Endothelial cell of umbilical vein (primary cell): ENCODE data around the gene RNF126. TPM values are rescaled to one million over a fixed set of nuclear protein-coding genes. Genes with fewer than 3 reads are reported as not detected.

ENCODE experiments used
- BruUV-seq: library from RNA; stranded (reverse); fragments of 400-500 nt; replicated peaks from 2 replicates; lab custom pipeline; 2021; lab: Mats Ljungman, UMichigan
- CTCF ChIA-PET: fragments of 300-600, 350-600 bp; sonication (Branson Sonifier 250); formaldehyde crosslinking; loops from one replicate; lab custom pipeline; 2021; ENCODE audit warnings: antibody characterized with exemption, inconsistent platforms; lab: Charles Lee
- POLR2A ChIA-PET: fragments of 300-600, 350-600 bp; sonication (Branson Sonifier 250); formaldehyde crosslinking; loops from one replicate; lab custom pipeline; 2021; ENCODE audit warnings: antibody characterized with exemption, inconsistent platforms; lab: Charles Lee
- DNase-seq: peaks from one replicate; pipeline ENCODE4 v3.0.0-alpha.2; 2011; ENCODE audit warnings: low read depth, low spot score
- FAIRE-seq: peaks from 2 replicates; lab custom pipeline; 2011; peaks lifted over from hg19 to GRCh38; lab: Jason Lieb, UNC
- H2AFZ ChIP-seq: 2 replicates; pipeline ENCODE4 v1.6.0; 2012; ENCODE audit warnings: low read depth, low read length, control low read depth, inconsistent platforms
- H3K27ac ChIP-seq: 2 replicates; pipeline ENCODE4 v1.5.1; 2011; ENCODE audit warnings: low read depth, mild to moderate bottlenecking, control low read depth, low read length, moderate library complexity; ENCODE audit not compliant: insufficient read depth
- H3K27me3 ChIP-seq, 2 experiments: 2 replicates each; pipeline versions ENCODE4 v1.6.0 to v1.6.1; 2011; ENCODE audit warnings: low read length in 2 of 2, mixed read lengths in 1 of 2; ENCODE audit not compliant: control insufficient read depth in 2 of 2, insufficient read depth in 2 of 2
- H3K36me3 ChIP-seq, 2 experiments: 2 replicates in 1 of 2; 3 replicates in 1 of 2; pipeline ENCODE4 v1.5.1; 2011; ENCODE audit warnings: low read length in 2 of 2, mild to moderate bottlenecking in 1 of 2, moderate library complexity in 1 of 2; ENCODE audit not compliant: control insufficient read depth in 2 of 2, insufficient read depth in 2 of 2; ENCODE audit errors: extremely low read depth in 1 of 2
- H3K4me1 ChIP-seq: 3 replicates; pipeline ENCODE4 v1.5.1; 2011; ENCODE audit warnings: mild to moderate bottlenecking, low read length; ENCODE audit not compliant: control insufficient read depth, insufficient read depth; ENCODE audit errors: extremely low read depth
- H3K4me2 ChIP-seq: 2 replicates; pipeline ENCODE4 v1.6.1; 2011; ENCODE audit warnings: low read length, control low read depth, mixed read lengths; ENCODE audit not compliant: insufficient read depth
- H3K4me3 ChIP-seq, 3 experiments: fragments of 200-600 bp in 1 of 3; sonication (generic), shearing (Covaris generic) in 1 of 3; replicated peaks in 1 of 3; 2 replicates each; pipeline ENCODE4 v1.5.1; 2011 to 2016; ENCODE audit warnings: control low read depth in 3 of 3, low read length in 3 of 3, mild to moderate bottlenecking in 2 of 3, inconsistent platforms in 1 of 3, low read depth in 1 of 3, moderate library complexity in 1 of 3; ENCODE audit not compliant: insufficient read depth in 1 of 3
- H3K79me2 ChIP-seq: 2 replicates; pipeline ENCODE4 v1.6.0; 2012; ENCODE audit warnings: low read length, inconsistent platforms; ENCODE audit not compliant: control insufficient read depth, insufficient read depth
- H3K9ac ChIP-seq: replicated peaks from 2 replicates; pipeline ENCODE3; 2011; ENCODE audit warnings: low read length, control low read depth; ENCODE audit not compliant: insufficient read depth; ENCODE audit errors: extremely low read depth
- H3K9me1 ChIP-seq: replicated peaks from 3 replicates; pipeline ENCODE4 v1.6.0; 2011; ENCODE audit warnings: mild to moderate bottlenecking, low read length; ENCODE audit not compliant: control insufficient read depth, insufficient read depth; ENCODE audit errors: extremely low read depth
- H3K9me3 ChIP-seq: replicated peaks from 2 replicates; pipeline ENCODE4 v1.5.1; 2012; ENCODE audit warnings: low read length, inconsistent platforms; ENCODE audit not compliant: control insufficient read depth, insufficient read depth
- H4K20me1 ChIP-seq: replicated peaks from 2 replicates; pipeline ENCODE3; 2011; ENCODE audit warnings: mild to moderate bottlenecking, low read length; ENCODE audit not compliant: control insufficient read depth, insufficient read depth; ENCODE audit errors: extremely low read depth
- EZH2 ChIP-seq: IDR thresholded peaks from 2 replicates; pipeline ENCODE4 v1.6.1; 2012; ENCODE audit warnings: borderline replicate concordance, low read depth, mild to moderate bottlenecking, moderate library complexity, low read length, inconsistent platforms; ENCODE audit not compliant: severe bottlenecking
- FOS ChIP-seq: IDR thresholded peaks from 2 replicates; pipeline ENCODE4 v1.6.1; 2011; ENCODE audit warnings: mild to moderate bottlenecking, low read length, moderate library complexity, borderline replicate concordance; ENCODE audit not compliant: insufficient read depth
- GATA2 ChIP-seq: IDR thresholded peaks from 2 replicates; pipeline ENCODE4 v1.7.0; 2011; ENCODE audit warnings: low read depth, mild to moderate bottlenecking, moderate library complexity, mixed read lengths, low read length; ENCODE audit not compliant: insufficient read length, insufficient read depth
- JUN ChIP-seq: IDR thresholded peaks from 2 replicates; pipeline ENCODE4 v1.6.1; 2011; ENCODE audit warnings: borderline replicate concordance, low read depth; ENCODE audit not compliant: insufficient read length, insufficient read depth
- MYC ChIP-seq: IDR thresholded peaks from one replicate; pipeline ENCODE4 v1.6.1; 2011; ENCODE audit warnings: mild to moderate bottlenecking, low read depth, low read length
- POLR2A ChIP-seq: IDR thresholded peaks from 2 replicates; pipeline ENCODE4 v1.6.1; 2012; ENCODE audit warnings: low read depth, mild to moderate bottlenecking, control low read depth, low read length
- POLR2AphosphoS5 ChIP-seq: IDR thresholded peaks from 2 replicates; pipeline ENCODE4 v1.6.1; 2012; ENCODE audit warnings: low read depth, mild to moderate bottlenecking, control low read depth, low read length, moderate library complexity; ENCODE audit not compliant: insufficient read depth
- dilution Hi-C: fragments of 300-500 bp; cut with MboI; formaldehyde crosslinking; loops from one replicate; pipeline ENCODE4 v1.15.0; 2019; ENCODE audit warnings: low sequenced_read_pairs; ENCODE audit not compliant: extremely low pct_ligation_motif_present
- intact Hi-C: fragments of 100-400 bp; cut with micrococcal nuclease; formaldehyde crosslinking; loops from one replicate; pipeline ENCODE4 v1.10.0; 2022
- polyA plus RNA-seq, 4 experiments: library from polyadenylated mRNA; depleted of rRNA in 3 of 4; stranded (reverse) in 3 of 4; unstranded in 1 of 4; fragments of >200 nt; gene quantifications; 2 replicates each; pipeline versions ENCODE4 v1.2.1 to v1.2.3, GENCODE V29; 2011 to 2012; ENCODE audit warnings: missing spikeins in 1 of 4
- total RNA-seq: library from RNA; stranded (reverse); gene quantifications from 2 replicates; pipeline ENCODE4 v1.2.3, GENCODE V29; 2021
- TF ChIP-seq, protein P1 (sequence below), 2 donors: IDR thresholded peaks; 1 replicate in 1 of 2; 2 replicates in 1 of 2; pipeline ENCODE4 v1.5.1; 2011; ENCODE audit warnings: low read length in 2 of 2, mild to moderate bottlenecking in 2 of 2, moderate library complexity in 2 of 2, control low read depth in 1 of 2, inconsistent platforms in 1 of 2, low read depth in 1 of 2; ENCODE audit not compliant: insufficient read depth in 1 of 2; ENCODE audit errors: extremely low read depth in 1 of 2
- TF ChIP-seq, protein P2 (sequence below): IDR thresholded peaks from 2 replicates; pipeline ENCODE4 v1.6.1; 2011; ENCODE audit not compliant: insufficient read depth, insufficient read length

RNF126 gene
- total and polyA plus RNA-seq, 2 donors (not counting 3 experiments of a cell fraction or from before 2014, with no cell fraction given), result 19.2 to 61.3 TPM

DNA sequence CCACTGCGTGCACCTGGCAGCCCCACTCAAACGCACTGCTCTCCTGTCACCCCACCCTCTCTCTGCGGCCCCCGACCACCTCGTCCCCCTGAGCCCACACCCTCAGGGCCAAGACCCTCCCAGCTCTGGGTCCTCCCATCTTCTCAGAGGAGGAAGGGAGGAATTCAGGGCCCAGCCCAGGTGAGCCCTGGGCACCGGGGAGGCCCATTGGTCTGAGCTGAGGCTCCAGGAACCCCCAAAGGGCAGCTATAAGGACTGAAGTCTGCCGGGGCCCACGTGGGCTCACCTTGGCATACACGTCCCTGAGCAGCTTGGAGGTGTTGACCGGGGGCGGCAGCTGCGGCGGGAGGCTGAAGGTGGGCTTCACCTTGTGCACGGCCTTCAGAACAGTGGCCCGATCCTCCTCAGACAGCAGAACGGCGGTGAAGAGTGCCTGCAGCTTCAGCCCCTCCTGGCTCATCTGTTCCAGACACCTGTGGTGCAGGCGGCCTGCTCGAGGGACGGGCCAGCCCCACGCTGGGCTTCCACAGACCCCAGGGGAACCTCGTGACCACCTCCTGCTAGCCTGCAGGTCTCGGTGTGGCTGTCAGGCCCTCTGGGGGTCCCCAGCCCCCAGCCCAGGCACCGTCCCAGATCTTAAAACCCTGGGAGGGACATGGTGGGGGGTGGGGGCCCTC is 38.4 kb downstream of the RNF126 start:
- no peaks in the 10 kb centered on the region for H3K9me1 ChIP-seq
- peaks cover 0 to 26% of the 10 kb centered on the region in 2 experiments for H3K36me3 ChIP-seq
- DNase-seq, result no peak
- H3K79me2 ChIP-seq, result no peaks in the 10 kb centered on the region
- no peaks in the 10 kb centered on the region for H3K9me3 ChIP-seq
- dilution Hi-C loops, result no loop called here
- POLR2A ChIA-PET, result no interaction called here
- no peaks in the 10 kb centered on the region for H3K27me3 ChIP-seq
- H2AFZ ChIP-seq, result no peak overlapping the region
- H3K27ac ChIP-seq, result no peak overlapping the region
- H4K20me1 ChIP-seq, result no peaks in the 10 kb centered on the region
- intact Hi-C loops, result no loop called here
- H3K9ac ChIP-seq, result no peak overlapping the region
- BruUV-seq, result no TSS peak
- TF ChIP-seq POLR2A (no peak), POLR2AphosphoS5 (no peak), JUN (no peak), MYC (no peak), EZH2 (no peak), FOS (no peak), GATA2 (no peak)
- TF ChIP-seq, protein P1, sequence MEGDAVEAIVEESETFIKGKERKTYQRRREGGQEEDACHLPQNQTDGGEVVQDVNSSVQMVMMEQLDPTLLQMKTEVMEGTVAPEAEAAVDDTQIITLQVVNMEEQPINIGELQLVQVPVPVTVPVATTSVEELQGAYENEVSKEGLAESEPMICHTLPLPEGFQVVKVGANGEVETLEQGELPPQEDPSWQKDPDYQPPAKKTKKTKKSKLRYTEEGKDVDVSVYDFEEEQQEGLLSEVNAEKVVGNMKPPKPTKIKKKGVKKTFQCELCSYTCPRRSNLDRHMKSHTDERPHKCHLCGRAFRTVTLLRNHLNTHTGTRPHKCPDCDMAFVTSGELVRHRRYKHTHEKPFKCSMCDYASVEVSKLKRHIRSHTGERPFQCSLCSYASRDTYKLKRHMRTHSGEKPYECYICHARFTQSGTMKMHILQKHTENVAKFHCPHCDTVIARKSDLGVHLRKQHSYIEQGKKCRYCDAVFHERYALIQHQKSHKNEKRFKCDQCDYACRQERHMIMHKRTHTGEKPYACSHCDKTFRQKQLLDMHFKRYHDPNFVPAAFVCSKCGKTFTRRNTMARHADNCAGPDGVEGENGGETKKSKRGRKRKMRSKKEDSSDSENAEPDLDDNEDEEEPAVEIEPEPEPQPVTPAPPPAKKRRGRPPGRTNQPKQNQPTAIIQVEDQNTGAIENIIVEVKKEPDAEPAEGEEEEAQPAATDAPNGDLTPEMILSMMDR (IDR thresholded peaks at IDR 0.05; ENCODE audit: extremely low read depth in 1 of 2, insufficient read depth in 1 of 2, low read depth in 1 of 2, low read length in 2 of 2), result no peak
- TF ChIP-seq, protein P2, sequence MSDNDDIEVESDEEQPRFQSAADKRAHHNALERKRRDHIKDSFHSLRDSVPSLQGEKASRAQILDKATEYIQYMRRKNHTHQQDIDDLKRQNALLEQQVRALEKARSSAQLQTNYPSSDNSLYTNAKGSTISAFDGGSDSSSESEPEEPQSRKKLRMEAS, result no peak
- no peak overlapping the region for H3K4me2 ChIP-seq
- H3K4me3 ChIP-seq, result no peak overlapping the region
- no peak for FAIRE-seq
- CTCF ChIA-PET, result interaction anchor here (1.7 kb wide), 1 partner anchor 9 kb away, joined by 6 read pairs; no protein-coding TSS in a partner anchor
- H3K4me1 ChIP-seq, result no peaks in the 10 kb centered on the region
